AG08396 (cell line): ENCODE results near the gene IPP.
"Not testable (repeated sequence)": the region's sequence is repeated elsewhere in the genome, so short reads cannot be mapped to it uniquely, and the experiment has no call there.

Experiments
- DNase-seq: peaks from one replicate; pipeline ENCODE4 v3.0.0; 2012; ENCODE audit warnings: low spot score, mixed read lengths

Gene IPP

DNA sequence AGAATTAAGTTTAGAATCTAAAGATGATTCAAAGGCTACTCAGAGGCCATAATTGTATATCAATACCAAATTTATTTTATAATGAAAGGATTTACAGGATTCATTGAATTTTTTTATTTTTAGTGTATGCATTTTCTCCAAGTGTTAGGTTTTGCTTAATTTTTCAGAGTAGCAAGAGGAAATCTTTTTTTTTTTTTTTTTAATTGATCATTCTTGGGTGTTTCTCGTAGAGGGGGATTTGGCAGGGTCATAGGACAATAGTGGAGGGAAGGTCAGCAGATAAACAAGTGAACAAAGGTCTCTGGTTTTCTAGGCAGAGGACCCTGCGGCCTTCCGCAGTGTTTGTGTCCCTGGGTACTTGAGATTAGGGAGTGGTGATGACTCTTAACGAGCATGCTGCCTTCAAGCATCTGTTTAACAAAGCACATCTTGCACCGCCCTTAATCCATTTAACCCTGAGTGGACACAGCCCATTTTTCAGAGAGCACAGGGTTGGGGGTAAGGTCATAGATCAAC lies 10.8 kb downstream of the IPP start:
- not testable (repeated sequence) for DNase-seq

DNA sequence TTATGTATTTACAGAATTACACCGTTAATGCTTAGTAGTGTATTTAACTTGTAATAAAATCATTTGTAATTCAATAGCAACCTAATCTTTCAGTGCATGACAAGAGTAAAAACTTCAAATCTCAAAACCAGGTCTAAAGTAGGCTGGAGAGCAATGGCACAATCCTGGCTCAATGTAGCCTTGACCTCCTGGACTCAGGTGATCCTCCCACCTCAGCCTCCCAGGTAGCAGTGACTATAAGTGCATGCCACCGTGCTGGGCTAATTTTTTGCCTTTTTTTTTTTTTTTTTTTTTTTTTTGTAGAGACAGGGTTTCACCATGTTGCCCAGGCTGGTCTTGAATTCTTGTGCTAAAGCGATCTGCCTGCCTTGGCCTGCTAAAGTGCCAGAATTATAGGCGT lies 11.3 kb downstream of the IPP start:
- DNase-seq = no peak

DNA sequence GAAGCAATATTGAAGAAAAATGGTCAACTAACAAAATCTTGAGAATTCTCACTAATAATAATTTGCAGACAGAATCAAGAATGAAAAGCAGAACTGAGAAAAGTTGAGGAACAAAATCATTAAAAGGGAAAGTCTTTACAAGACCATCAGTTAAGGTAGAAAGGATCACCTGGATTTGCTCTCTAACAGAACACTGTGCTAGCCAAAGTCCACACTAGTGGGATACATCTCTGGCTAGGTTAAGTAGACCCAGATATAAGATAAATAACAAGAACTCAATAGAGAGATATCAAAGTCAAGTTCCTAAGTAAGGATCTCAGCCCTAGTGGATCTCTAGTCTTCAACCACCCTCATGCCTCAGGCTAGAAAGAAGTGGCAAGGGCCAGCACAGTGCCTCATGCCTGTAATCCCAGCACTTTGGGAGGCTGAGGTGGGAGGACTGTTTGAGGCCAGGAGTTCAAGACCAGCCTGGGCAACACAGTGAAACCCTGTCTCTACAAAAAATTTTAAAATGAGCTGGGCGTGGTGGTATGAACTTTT lies 19.6 kb downstream of the IPP start:
- DNase-seq = no peak

DNA sequence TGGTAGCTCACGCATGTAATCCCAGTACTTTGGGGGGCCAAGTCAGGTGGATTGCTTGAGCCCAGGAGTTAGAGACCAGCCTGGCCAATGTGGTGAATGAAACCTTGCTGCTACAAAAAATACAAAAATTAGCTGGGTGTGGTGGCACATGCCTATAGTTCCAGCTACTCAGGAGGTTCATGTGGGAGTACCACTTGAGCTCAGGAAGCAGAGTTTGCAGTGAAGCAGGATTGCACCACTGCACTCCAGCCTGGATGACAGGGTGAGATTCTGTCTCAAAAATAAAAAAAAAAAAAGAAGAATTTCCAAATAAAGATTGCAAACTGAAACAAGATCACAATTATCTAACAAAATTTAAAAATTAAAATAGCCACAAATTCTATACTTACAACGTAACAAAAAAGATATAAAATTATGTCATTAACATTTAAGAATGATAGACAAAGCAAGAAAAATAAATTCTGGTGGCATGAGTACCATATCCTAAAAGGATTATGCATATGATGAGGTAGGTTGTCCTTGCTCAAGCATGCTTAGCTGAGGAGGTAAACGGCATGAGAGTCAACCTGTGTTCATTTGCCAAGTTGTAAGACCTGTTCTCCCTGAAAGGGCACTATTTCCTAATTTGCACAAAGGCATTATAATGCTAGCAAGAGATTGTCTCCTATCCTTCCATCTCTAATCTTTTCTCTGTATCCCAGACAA lies 20.2 kb downstream of the IPP start:
- no peak for DNase-seq

DNA sequence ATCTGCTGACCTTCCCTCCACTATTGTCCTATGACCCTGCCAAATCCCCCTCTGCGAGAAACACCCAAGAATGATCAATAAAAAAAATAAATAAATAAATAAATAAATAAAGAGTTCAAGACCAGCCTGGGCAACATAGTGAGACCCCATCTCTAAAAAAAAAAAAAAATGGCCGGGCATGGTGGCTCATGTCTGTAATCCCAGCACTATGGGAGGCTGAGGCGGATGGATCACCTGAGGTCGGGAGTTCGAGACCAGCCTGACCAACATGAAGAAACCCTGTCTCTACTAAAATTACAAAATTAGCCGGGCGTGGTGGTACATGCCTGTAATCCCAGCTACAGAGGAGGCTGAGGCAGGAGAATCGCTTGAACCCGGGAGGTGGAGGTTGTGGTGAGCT lies 24.4 kb downstream of the IPP start:
- DNase-seq = not testable (repeated sequence)

DNA sequence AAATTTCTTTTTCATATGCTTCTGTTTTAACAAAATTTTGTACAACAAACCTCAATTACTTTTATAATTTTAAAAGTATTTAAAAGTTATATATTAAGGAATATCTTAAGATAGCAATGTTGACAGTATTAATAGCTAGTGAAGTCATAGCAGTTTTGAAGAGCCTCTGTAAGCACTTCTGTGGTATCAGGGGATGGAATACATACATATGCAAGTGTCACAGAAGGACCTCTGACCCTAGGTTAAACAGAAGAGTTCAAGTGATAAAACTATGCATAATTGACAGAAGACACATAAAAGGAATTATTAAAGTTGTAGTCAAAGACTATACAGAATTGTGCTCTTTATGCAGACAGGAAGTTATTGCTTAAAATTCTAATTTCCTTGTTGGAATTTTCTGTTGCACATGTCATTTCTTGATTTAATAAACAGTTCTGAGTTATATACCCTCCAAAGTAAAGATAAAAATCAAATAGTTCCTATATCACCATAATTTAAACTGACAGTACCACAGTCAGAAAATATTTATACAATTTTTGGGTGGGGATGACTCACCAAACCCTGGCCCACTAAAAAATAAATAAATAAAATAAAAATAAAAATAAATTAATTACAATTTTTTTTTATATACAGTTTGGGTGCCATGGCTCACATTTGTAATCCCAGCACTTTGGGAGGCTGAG lies 27.1 kb downstream of the IPP start:
- no peak for DNase-seq

DNA sequence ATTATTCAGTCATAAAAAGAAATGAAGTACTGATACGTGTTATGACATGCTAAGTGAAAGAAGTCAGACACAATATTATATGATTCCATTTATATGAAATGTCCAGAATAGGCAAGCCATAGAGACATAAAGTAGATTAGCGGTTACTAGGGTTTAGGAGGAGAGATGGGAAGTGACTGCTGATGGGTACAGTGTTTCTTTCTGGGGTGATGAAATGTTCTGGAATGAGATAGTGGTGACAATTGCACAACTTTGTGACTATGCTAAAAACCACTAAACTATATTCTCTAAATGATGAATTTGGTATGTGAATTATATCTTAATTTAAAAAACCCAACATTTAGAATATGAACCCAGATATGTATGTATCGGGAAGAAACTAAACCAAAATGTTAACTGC lies 27.6 kb downstream of the IPP start:
- DNase-seq = peak; percentile 10

DNA sequence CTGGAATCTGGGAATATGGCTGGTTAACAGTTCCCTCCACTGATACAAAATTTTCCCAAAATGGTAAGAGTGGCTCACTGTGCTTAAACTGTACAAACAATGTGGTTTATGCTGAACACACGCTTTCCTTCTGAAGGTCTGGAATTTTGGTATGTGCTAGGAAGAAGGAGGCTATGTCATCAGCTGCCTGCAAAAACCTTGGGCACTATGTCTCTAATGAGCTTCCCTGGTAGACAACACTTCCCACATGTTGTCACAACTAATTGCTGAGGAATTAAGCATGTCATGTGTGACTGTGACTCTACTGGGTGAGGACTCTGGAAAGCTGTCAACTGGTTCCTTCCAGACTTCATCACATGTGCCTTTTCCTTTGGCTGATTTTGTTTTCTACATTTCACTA lies 29.2 kb downstream of the IPP start:
- peak; percentile 34 for DNase-seq

DNA sequence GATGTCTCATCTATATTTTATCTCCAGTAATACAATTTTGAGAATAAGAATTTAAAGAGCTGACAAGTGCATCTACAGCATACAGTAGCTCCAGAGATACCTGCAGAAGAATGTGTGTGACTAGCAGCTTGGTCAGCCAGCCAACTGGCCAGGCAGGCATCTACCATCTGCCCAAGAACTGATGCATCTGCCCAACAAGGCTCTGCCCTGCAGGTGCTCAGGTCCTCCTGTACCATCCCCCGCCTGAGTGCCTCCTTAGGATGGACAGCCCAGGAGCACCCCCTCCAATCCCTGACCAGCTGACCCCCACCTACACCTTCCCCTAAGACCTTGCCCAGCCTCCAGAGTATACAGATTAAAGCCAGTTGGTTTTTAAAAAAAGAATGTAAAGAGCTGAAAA lies 32.2 kb downstream of the IPP start:
- DNase-seq = no peak

DNA sequence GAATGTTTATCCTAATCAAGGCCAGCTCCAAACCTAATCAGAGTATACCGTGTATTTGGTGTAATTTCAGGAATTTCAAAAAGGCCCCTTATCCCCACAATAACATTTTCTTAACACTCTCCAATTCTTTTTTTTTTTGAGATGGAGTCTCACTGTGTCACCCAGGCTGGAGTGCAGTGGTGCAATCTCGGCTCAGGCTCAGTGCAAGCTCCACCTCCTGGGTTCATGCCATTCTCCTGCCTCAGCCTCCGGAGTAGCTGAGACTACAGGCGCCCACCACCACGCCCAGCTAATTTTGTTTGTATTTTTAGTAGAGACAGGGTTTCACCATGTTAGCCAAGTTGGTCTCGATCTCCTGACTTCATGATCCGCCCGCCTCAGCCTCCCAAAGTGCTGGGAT lies 33.1 kb downstream of the IPP start:
- not testable (repeated sequence) for DNase-seq

DNA sequence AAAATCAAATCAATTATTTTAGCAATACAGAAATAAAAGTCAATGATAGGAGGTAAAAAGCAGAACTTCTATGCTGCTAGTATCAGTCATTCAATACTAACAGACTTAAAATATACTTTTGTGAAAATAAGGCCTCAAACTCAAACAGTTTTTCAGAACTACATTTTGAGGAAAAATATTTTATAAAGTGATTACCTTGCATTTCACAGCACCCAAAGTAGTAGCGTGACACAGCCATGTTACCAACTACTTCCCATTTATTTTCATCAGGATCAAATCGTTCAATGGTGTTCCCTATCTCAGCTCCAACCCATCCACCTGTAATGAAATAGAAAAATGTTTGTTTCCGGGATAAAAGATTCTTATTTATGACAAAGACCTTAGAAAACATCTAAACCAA lies 33.8 kb downstream of the IPP start:
- no peak for DNase-seq

DNA sequence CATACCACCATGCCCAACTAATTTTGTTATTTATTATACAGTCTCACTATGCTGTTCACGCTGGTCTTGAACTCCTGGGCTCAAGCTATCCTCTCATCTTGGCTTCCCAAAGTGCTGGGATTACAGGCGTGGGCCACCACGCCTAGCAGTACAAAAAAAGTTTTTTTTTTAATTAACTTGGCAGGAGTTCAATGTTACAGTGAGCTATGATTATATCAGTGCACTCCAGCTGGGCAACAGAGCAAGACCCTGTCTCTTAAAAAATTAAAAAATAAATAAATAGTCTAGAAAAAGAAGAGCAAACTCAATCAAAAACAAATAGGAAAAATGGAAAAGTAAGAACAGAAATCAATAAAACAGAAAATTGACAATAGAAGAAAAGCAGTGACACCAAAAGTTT lies 36.7 kb downstream of the IPP start:
- no peak for DNase-seq

DNA sequence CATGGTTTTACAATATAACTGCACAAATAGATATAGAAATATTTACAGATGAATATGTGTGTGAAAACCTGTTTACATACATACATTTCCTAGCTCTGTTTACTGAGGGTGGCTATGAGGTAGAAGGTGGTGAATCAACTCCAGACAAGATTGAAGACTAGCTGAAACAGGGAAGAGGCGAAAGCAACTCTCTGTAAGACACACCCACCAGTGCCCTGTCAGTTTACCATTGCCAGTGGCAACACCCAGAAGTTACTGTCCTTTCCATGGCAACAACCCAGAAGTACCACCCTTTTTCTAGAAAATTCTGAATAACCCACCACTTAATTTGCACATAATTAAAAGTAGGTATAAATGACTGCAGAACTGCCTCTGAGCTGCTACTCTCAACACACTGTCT lies 45.8 kb downstream of the IPP start:
- no peak for DNase-seq

DNA sequence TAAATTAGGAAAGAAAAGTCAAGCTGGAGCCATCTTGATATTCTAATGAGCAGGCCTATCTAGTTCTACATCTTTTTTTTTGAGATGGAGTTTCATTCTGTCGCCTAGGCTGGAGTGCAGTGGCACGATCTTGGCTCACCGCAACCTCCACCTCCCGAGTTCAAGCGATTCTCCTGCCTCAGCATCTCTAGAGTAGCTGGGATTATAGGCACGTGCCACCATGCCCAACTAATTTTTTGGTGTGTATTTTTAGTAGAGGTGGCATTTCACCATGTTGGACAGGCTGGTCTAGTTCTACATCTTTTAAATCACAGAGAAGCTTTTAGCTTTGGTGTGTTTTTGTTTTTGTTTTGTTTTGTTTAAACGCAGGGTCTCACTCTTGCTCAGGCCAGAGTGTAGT lies 55.6 kb downstream of the IPP start:
- DNase-seq = no peak

DNA sequence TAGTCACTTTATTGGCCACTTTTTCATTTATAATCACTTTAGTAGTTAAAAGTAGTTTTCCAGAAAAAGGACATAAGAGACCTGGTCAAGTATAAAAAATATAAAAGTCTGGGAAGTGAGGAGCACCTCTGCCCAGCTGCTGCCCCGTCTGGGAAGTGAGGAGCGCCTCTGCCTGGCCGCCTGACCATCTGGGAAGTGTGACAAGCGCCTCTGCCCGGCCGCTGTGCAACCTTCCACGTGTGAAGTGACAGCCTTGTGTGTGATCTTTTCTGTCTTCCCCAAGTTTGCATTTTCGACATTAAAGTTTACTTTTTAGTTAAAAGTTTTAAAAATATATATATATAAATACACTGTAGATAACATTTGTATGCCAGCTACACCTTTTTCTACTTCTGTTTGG lies 56.6 kb downstream of the IPP start:
- not testable (repeated sequence) for DNase-seq

DNA sequence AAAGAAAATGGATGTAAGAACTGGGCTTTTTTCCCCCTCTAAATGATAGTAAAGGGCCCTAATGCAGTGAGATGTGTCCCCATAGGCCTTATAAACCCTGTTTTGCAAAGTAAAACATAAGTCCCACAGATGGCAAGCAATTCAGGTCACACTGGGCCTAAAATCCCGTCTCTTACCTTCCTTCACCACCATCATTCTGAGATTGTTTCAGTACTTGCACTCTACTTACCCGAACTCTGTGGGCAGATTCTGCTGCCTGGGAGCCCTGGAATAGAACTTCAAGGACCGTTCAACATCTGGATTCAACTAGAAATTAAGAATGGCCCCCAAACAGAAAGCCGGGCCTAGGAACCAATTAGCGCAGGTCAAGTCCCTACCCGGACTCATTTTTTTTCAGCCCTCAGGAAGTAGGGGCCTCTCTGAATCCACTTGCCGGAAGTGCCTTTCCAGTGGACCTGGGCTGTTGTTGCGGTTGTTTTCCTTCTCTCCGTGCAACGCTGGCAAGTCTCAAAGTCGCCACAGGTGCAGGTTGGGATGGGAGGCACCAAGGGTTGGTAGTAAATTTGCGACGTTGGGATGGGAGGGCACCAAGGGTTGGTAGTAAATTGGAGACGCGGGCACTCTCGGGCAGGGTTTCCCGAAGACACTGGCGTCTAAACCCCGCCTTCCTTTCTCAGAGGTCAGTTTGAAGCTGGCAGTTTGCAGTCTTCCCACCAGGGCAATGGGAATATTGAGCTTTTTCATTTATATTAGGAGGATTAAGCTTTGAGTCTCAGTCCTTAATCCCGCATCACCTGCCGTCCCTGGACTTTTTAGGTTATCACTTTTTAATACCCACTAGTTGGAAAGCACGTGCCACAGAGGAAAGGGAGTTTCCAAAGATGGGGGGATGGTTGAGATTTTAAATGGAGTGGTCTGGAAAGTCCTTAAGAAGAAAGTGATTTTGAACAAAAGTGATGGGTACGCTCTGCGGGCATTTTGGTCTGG lies 62.4 kb downstream of the IPP start, which contains the start of gene TMEM69:
Gene TMEM69 (plus strand): TSS at position 428 of the 987 bp plus-strand sequence. CDS start 2,888 bp downstream, outside the sequence.
- peak; percentile 83 for DNase-seq

DNA sequence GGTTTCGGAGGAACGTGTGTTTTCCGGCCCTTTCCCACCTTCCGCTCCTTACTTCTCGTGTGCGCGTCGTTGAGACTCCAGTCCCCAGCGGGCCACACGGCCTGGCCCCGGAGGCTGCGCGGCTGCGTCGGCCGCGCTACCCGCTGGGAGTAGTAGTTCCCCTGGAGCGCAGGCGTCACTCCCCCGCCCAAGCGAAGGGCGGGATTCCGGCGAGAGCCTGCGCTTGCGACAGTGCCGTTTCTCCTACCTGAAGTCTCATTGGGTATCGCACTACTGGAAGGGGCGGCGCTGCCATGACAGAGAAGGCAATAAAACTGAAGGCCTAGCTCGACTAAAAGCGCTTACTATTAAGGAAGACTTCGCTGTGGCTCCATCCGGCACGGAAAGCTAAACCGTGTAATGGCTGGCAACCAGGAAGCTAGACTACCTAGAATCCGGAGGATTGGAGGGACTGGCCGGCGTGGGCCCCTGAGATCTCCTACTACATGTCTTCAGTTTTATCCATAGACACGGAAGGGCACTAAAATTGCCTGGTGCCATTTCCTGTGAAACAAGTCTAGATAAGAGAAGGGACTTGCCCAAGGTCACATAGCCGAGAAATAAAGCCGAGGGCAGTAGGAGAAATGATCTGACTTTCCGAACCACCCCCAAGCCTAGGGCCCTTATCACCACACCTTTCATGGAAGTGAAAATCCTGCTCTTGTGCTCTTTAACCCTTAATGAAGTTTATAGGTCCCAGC lies 63.3 kb downstream of the IPP start:
- DNase-seq = peak; percentile 94

DNA sequence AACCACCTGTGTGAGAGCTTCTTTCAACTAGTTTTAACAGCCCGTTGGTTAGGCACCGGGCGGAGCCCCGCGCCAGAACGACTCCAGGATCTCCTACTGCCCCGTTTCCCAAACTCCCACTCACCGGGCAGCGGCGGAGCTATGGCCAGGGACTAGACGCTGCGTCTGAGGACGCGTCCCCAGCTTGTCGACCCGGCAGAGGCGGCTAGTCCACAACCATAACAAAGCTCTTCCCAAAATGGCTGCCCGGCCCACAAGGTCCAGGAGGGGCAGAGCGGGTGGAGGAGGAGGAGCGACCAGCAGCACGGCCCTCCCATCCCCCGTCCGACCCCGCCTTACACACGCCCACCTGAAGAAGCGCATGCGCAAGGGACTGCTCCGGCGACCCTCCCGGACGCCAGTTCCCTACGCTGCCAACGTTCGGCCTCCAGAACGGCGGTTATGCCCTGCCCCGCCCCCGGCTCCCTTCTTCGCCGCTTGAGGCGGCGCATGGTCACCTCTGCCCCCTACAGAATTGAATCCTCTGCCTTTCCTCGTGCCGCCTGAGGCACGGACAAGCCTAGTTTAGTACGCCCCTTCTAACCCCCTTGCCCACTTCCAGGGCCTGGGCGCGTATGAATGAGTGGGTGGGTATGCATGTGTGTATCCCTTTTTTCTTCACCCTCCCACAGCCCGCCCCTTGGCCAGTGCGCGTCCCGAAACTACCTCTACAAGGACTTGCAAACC lies 64.0 kb downstream of the IPP start, which contains the start of gene GPBP1L1:
Gene GPBP1L1 (minus strand): TSS at position 246 of the 726 bp plus-strand sequence. CDS start 27,446 bp downstream, outside the sequence.
- peak; percentile 99 for DNase-seq

DNA sequence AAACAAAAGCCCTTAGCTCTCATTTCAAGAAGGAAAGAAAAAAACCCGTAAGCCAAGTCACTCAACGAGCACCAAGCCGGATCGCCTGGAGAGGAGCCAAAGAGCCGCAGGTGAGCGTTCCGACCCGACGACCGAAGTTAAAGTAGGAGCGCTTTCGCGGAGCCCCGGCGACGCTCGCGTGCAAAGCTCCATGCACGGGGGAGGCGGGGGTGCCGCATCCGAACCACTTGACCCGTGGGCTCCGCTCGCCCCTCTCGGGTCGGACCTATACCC lies 64.5 kb downstream of the IPP start:
- DNase-seq = peak; percentile 13

DNA sequence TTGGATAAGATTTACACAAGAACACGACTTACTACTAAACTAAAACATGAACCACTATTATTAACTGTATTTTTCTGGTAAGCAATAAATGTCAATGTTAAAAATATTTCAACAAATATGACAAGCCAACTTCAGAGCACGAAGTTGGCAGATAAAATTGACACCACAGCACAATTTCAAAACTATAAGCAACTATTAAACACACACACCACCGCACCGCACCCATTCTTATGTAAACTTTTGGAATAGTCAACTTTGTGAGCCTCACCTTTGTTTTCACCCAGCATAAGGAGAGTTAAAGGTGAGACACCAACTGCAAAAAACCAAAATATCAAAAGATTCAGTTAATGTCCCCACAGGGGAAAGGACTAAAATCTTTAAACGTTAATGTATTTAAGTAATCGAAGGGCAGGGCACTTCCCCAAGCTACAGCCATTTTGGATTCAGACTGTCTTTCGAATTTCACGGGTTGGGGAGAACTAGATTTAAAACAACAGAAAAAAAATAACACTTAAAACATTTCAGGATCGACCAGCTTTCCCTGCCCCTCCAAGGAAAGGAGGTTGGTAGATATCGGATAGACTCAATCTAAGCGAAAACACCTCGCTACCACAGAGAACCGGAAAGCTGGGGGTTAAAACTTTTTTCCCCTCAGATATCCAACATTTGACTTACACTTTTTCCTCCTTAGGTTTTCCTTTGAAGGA lies 65.0 kb downstream of the IPP start:
- no peak for DNase-seq
